Mesendoderm (in vitro differentiated cells): ENCODE measurements around the gene RCVRN.
"Not testable (repeated sequence)": the region's sequence is repeated elsewhere in the genome, so short reads cannot be mapped to it uniquely, and the experiment has no call there.

ENCODE experiments used
- DNase-seq: peaks from one replicate; pipeline ENCODE4 v3.0.0; 2013
- H2AK5ac ChIP-seq: 2 replicates; pipeline ENCODE4 v1.6.1; 2013; ENCODE audit warnings: low read length, inconsistent platforms
- H2BK120ac ChIP-seq: 2 replicates; pipeline ENCODE4 v1.6.1; 2013; ENCODE audit warnings: low read depth, mild to moderate bottlenecking, low read length, moderate library complexity, mixed read lengths
- H2BK15ac ChIP-seq: replicated peaks from 2 replicates; pipeline ENCODE4 v1.6.1; 2013; ENCODE audit warnings: low read depth, mild to moderate bottlenecking, moderate library complexity
- H2BK5ac ChIP-seq: 2 replicates; pipeline ENCODE4 v1.6.1; 2013; ENCODE audit warnings: low read length, inconsistent platforms
- H3K18ac ChIP-seq: 2 replicates; pipeline ENCODE4 v1.6.1; 2013; ENCODE audit warnings: mild to moderate bottlenecking, low read length, mixed read lengths
- H3K23ac ChIP-seq: one replicate; pipeline ENCODE4 v1.6.1; 2013; ENCODE audit warnings: low read length
- H3K27ac ChIP-seq: 2 replicates; pipeline ENCODE4 v1.5.1; 2013; ENCODE audit warnings: low read depth, mild to moderate bottlenecking, inconsistent platforms, low read length, moderate library complexity
- H3K27me3 ChIP-seq: 2 replicates; pipeline ENCODE4 v1.6.1; 2013; ENCODE audit warnings: low read length, control low read depth, mild to moderate bottlenecking, inconsistent platforms; ENCODE audit not compliant: insufficient read depth, poor library complexity
- H3K36me3 ChIP-seq: 2 replicates; pipeline ENCODE4 v1.6.1; 2013; ENCODE audit warnings: low read length, inconsistent platforms; ENCODE audit not compliant: control insufficient read depth, insufficient read depth
- H3K4ac ChIP-seq: one replicate; pipeline ENCODE4 v1.6.1; 2013; ENCODE audit warnings: low read depth, mild to moderate bottlenecking, low read length, moderate library complexity
- H3K4me1 ChIP-seq: 2 replicates; pipeline ENCODE4 v1.6.1; 2013; ENCODE audit warnings: low read depth, low read length, inconsistent platforms; ENCODE audit not compliant: control insufficient read depth
- H3K4me2 ChIP-seq: 2 replicates; pipeline ENCODE4 v1.6.1; 2013; ENCODE audit warnings: low read length
- H3K4me3 ChIP-seq: 2 replicates; pipeline ENCODE4 v1.5.1; 2013; ENCODE audit warnings: mild to moderate bottlenecking, low read length
- H3K56ac ChIP-seq: one replicate; pipeline ENCODE4 v1.6.1; 2013; ENCODE audit warnings: low read length
- H3K79me1 ChIP-seq: 2 replicates; pipeline ENCODE4 v1.6.1; 2013; ENCODE audit warnings: low read length, inconsistent platforms
- H3K79me2 ChIP-seq: 2 replicates; pipeline ENCODE4 v1.6.1; 2013; ENCODE audit warnings: mild to moderate bottlenecking, low read length; ENCODE audit not compliant: control insufficient read depth, insufficient read depth
- H3K9ac ChIP-seq: 2 replicates; pipeline ENCODE4 v1.6.1; 2013; ENCODE audit warnings: low read length, inconsistent platforms
- H4K5ac ChIP-seq: one replicate; pipeline ENCODE4 v1.6.1; 2013; ENCODE audit warnings: low read length
- H4K8ac ChIP-seq: one replicate; pipeline ENCODE4 v1.6.1; 2013; ENCODE audit warnings: low read depth, mild to moderate bottlenecking, control low read depth, low read length, moderate library complexity
- WGBS: extraction: QIAGEN DNeasy Blood & Tissue Kit; methylation state at CpG from one replicate; pipeline ENCODE4 v1.1.7; 2013; ENCODE audit warnings: low lambda C conversion rate, missing lambda C conversion rate; ENCODE audit not compliant: insufficient coverage; ENCODE audit errors: extremely low coverage; 5-methylcytosine and 5-hydroxymethylcytosine counted together

RCVRN gene

GRCh38 chr17:9921216-9921615 lies 16.1 kb upstream of the RCVRN start:
- H3K79me1 ChIP-seq, H2BK120ac ChIP-seq, H3K4ac ChIP-seq, H3K9ac ChIP-seq, DNase-seq, H3K18ac ChIP-seq, H4K5ac ChIP-seq, H3K27me3 ChIP-seq, H3K79me2 ChIP-seq, H3K36me3 ChIP-seq, H3K4me3 ChIP-seq, H2BK5ac ChIP-seq, H2AK5ac ChIP-seq, H3K4me2 ChIP-seq, H3K4me1 ChIP-seq, H3K56ac ChIP-seq, H4K8ac ChIP-seq, H3K23ac ChIP-seq, H2BK15ac ChIP-seq, H3K27ac ChIP-seq: not testable (repeated sequence)
- WGBS, result no CpG with 5 or more reads among the region's 13 CpGs

GRCh38 chr17:9918804-9919352 lies 13.8 kb upstream of the RCVRN start:
- H4K8ac ChIP-seq, result no peak overlapping the region
- no peak for DNase-seq
- no peak overlapping the region for H3K27ac ChIP-seq
- H3K4ac ChIP-seq, result no peak overlapping the region
- H3K79me2 ChIP-seq, result no peaks in the 10 kb centered on the region
- H2AK5ac ChIP-seq, result no peak overlapping the region
- WGBS, result no CpG with 5 or more reads among the region's 5 CpGs
- H3K56ac ChIP-seq, result no peak overlapping the region
- H2BK120ac ChIP-seq, result no peak overlapping the region
- no peaks in the 10 kb centered on the region for H3K27me3 ChIP-seq
- no peak overlapping the region for H3K18ac ChIP-seq
- no peak overlapping the region for H3K4me3 ChIP-seq
- H3K79me1 ChIP-seq, result no peaks in the 10 kb centered on the region
- no peaks in the 10 kb centered on the region for H3K36me3 ChIP-seq
- H3K9ac ChIP-seq, result no peak overlapping the region
- H3K4me2 ChIP-seq, result no peak overlapping the region
- no peak overlapping the region for H2BK15ac ChIP-seq
- no peaks in the 10 kb centered on the region for H3K4me1 ChIP-seq
- H2BK5ac ChIP-seq, result no peak overlapping the region
- H4K5ac ChIP-seq, result no peak overlapping the region
- H3K23ac ChIP-seq, result no peak overlapping the region

- no peak overlapping the region for H2BK5ac ChIP-seq
- H3K18ac ChIP-seq, result no peak overlapping the region
- H2BK15ac ChIP-seq, result no peak overlapping the region
- no CpG with 5 or more reads among the region's 8 CpGs for WGBS
- no peaks in the 10 kb centered on the region for H3K4me1 ChIP-seq
- no peak overlapping the region for H2BK120ac ChIP-seq
- no peak overlapping the region for H3K9ac ChIP-seq
- no peak overlapping the region for H3K27ac ChIP-seq
- no peaks in the 10 kb centered on the region for H3K36me3 ChIP-seq
- H2AK5ac ChIP-seq, result no peak overlapping the region
- no peaks in the 10 kb centered on the region for H3K27me3 ChIP-seq
- no peak overlapping the region for H3K4ac ChIP-seq
- no peak for DNase-seq
- H4K5ac ChIP-seq, result no peak overlapping the region
- H3K79me2 ChIP-seq, result no peaks in the 10 kb centered on the region
- H3K79me1 ChIP-seq, result no peaks in the 10 kb centered on the region
- H3K4me2 ChIP-seq, result no peak overlapping the region
- H3K23ac ChIP-seq, result no peak overlapping the region
- no peak overlapping the region for H3K4me3 ChIP-seq
- no peak overlapping the region for H3K56ac ChIP-seq
- H4K8ac ChIP-seq, result no peak overlapping the region
Measured at GRCh38 chr17:9918352-9918751, 13.3 kb upstream of the RCVRN start.

GRCh38 chr17:9917801-9918200 lies 12.7 kb upstream of the RCVRN start:
- no peak overlapping the region for H4K5ac ChIP-seq
- DNase-seq, result no peak
- H2BK120ac ChIP-seq, result no peak overlapping the region
- no peak overlapping the region for H2BK5ac ChIP-seq
- no peaks in the 10 kb centered on the region for H3K4me1 ChIP-seq
- no peak overlapping the region for H2BK15ac ChIP-seq
- H2AK5ac ChIP-seq, result no peak overlapping the region
- no peak overlapping the region for H3K9ac ChIP-seq
- no peak overlapping the region for H3K4ac ChIP-seq
- H3K36me3 ChIP-seq, result no peaks in the 10 kb centered on the region
- H3K4me3 ChIP-seq, result no peak overlapping the region
- H3K79me2 ChIP-seq, result no peaks in the 10 kb centered on the region
- no peaks in the 10 kb centered on the region for H3K27me3 ChIP-seq
- no peak overlapping the region for H4K8ac ChIP-seq
- no peaks in the 10 kb centered on the region for H3K79me1 ChIP-seq
- WGBS, result no CpG with 5 or more reads among the region's 19 CpGs
- H3K27ac ChIP-seq, result no peak overlapping the region
- no peak overlapping the region for H3K23ac ChIP-seq
- no peak overlapping the region for H3K18ac ChIP-seq
- no peak overlapping the region for H3K56ac ChIP-seq
- no peak overlapping the region for H3K4me2 ChIP-seq

GRCh38 chr17:9917131-9917530 lies 12.1 kb upstream of the RCVRN start:
- WGBS, result no CpG with 5 or more reads among the region's 13 CpGs
- no peak overlapping the region for H2AK5ac ChIP-seq
- H2BK5ac ChIP-seq, result no peak overlapping the region
- no peak overlapping the region for H3K4me2 ChIP-seq
- no peak overlapping the region for H2BK15ac ChIP-seq
- no peak overlapping the region for H3K18ac ChIP-seq
- no peak overlapping the region for H3K56ac ChIP-seq
- no peaks in the 10 kb centered on the region for H3K79me1 ChIP-seq
- no peaks in the 10 kb centered on the region for H3K27me3 ChIP-seq
- no peak overlapping the region for H4K8ac ChIP-seq
- H3K4me1 ChIP-seq, result no peaks in the 10 kb centered on the region
- H3K79me2 ChIP-seq, result no peaks in the 10 kb centered on the region
- no peak overlapping the region for H3K27ac ChIP-seq
- H3K23ac ChIP-seq, result no peak overlapping the region
- DNase-seq, result no peak
- H3K9ac ChIP-seq, result no peak overlapping the region
- no peak overlapping the region for H4K5ac ChIP-seq
- H3K36me3 ChIP-seq, result no peaks in the 10 kb centered on the region
- H2BK120ac ChIP-seq, result no peak overlapping the region
- H3K4me3 ChIP-seq, result no peak overlapping the region
- H3K4ac ChIP-seq, result no peak overlapping the region

- Histone ChIP-seq H2BK15ac (no peak overlapping the region), H2BK120ac (no peak overlapping the region), H3K27ac (no peak overlapping the region), H4K5ac (no peak overlapping the region), H2BK5ac (no peak overlapping the region), H3K4me1 (no peaks in the 10 kb centered on the region), H3K23ac (no peak overlapping the region), H3K79me1 (no peaks in the 10 kb centered on the region), H3K9ac (no peak overlapping the region), H3K36me3 (no peaks in the 10 kb centered on the region), H4K8ac (no peak overlapping the region), H3K4ac (no peak overlapping the region), H3K79me2 (no peaks in the 10 kb centered on the region), H3K4me3 (no peak overlapping the region), H3K4me2 (no peak overlapping the region), H3K27me3 (no peaks in the 10 kb centered on the region), H2AK5ac (no peak overlapping the region), H3K56ac (no peak overlapping the region), H3K18ac (no peak overlapping the region)
- no peak for DNase-seq
- no CpG with 5 or more reads among the region's 8 CpGs for WGBS
Measured at GRCh38 chr17:9916108-9916507, 11.0 kb upstream of the RCVRN start.
